ENCODE data around the gene TRPV2.

The TRPV2 gene

GRCh38 chr17:16455997-16456741 lies 40.8 kb downstream of the TRPV2 start:
- no peak for DNase-seq (ENCODE audit: low spot score)

- no peak for DNase-seq (ENCODE audit: low spot score)
Measured at GRCh38 chr17:16456742-16457316, 41.5 kb downstream of the TRPV2 start.

GRCh38 chr17:16459271-16459670 lies 43.9 kb downstream of the TRPV2 start:
- DNase-seq (ENCODE audit: low spot score): no peak

GRCh38 chr17:16459855-16460550 lies 44.6 kb downstream of the TRPV2 start:
- DNase-seq (ENCODE audit: low spot score): no peak

GRCh38 chr17:16460796-16461605 lies 45.6 kb downstream of the TRPV2 start:
- DNase-seq (ENCODE audit: low spot score): no peak

- no peak for DNase-seq (ENCODE audit: low spot score)
Measured at GRCh38 chr17:16461606-16461866, 46.2 kb downstream of the TRPV2 start.

GRCh38 chr17:16462070-16462864 lies 46.9 kb downstream of the TRPV2 start:
- no peak for DNase-seq (ENCODE audit: low spot score)

- no peak for DNase-seq (ENCODE audit: low spot score)
Measured at GRCh38 chr17:16463358-16464302, 48.3 kb downstream of the TRPV2 start.

GRCh38 chr17:16464303-16465051 lies 49.1 kb downstream of the TRPV2 start:
- DNase-seq (ENCODE audit: low spot score): no peak

GRCh38 chr17:16465052-16465312 lies 49.6 kb downstream of the TRPV2 start:
- no peak for DNase-seq (ENCODE audit: low spot score)

GRCh38 chr17:16465861-16466338 lies 50.5 kb downstream of the TRPV2 start:
- DNase-seq (ENCODE audit: low spot score): peak; percentile 46

- DNase-seq (ENCODE audit: low spot score): no peak
Measured at GRCh38 chr17:16466407-16466806, 51.0 kb downstream of the TRPV2 start.

GRCh38 chr17:16467044-16467443 lies 51.7 kb downstream of the TRPV2 start:
- no peak for DNase-seq (ENCODE audit: low spot score)

GRCh38 chr17:16467886-16468285 lies 52.5 kb downstream of the TRPV2 start:
- no peak for DNase-seq (ENCODE audit: low spot score)

GRCh38 chr17:16468428-16468992 lies 53.1 kb downstream of the TRPV2 start:
- peak; percentile 43 for DNase-seq (ENCODE audit: low spot score)

- DNase-seq (ENCODE audit: low spot score): no peak
Measured at GRCh38 chr17:16470265-16470664, 54.9 kb downstream of the TRPV2 start.

- no peak for DNase-seq (ENCODE audit: low spot score)
Measured at GRCh38 chr17:16471295-16471694, 55.9 kb downstream of the TRPV2 start.

GRCh38 chr17:16472539-16472938 lies 57.2 kb downstream of the TRPV2 start:
- no peak for DNase-seq (ENCODE audit: low spot score)

Measured in HuH-7 (cell line).